ENCODE measurements around the gene FHAD1. TPM values are rescaled to one million over a fixed set of nuclear protein-coding genes. Genes with fewer than 3 reads are reported as not detected.

The FHAD1 gene
- total and polyA plus RNA-seq, 9 of the 15 experiments (the other 6 are each of a cell fraction or from before 2014, with no cell fraction given): 0.32 to 2.1 (median 1.5) TPM; not detected in 1

- TF ChIP-seq RBBP5 (IDR thresholded peaks at IDR 0.05; ENCODE audit: borderline replicate concordance, insufficient read depth, low read length, poor library complexity, severe bottlenecking) (no peak), ZFP30 (CRISPR knock-in tag; IDR thresholded peaks at IDR 0.05; ENCODE audit: borderline replicate concordance) (no peak), MTA2 (IDR thresholded peaks at IDR 0.05; ENCODE audit: low read depth) (no peak), ZNF354B (CRISPR knock-in tag; IDR thresholded peaks at IDR 0.05) (no peak), ZBTB8A (IDR thresholded peaks at IDR 0.05; ENCODE audit: partially characterized antibody) (no peak), FUS (optimal IDR thresholded peaks at IDR 0.05; ENCODE audit: low read depth, low read length) (no peak), ZHX1 (conservative IDR thresholded peaks at IDR 0.05; ENCODE audit: low read length) (no peak), TRIM24 (IDR thresholded peaks at IDR 0.05) (no peak), CEBPB (tag; IDR thresholded peaks at IDR 0.05) (no peak)
Measured at GRCh38 chr1:15442119-15442518, 195.1 kb downstream of the FHAD1 start (continued).

- peaks cover 7 to 19% of the 10 kb centered on the region in 2 experiments; a peak in 4 of 5 replicates for H3K4me1 ChIP-seq (replicated peaks in 1 of 2; ENCODE audit: control insufficient read depth in 2 of 2, insufficient read depth in 2 of 2, low read length in 2 of 2)
- no peak for DNase-seq (ENCODE audit: extremely low read depth in 1 of 4, low spot score in 3 of 4)
- TF ChIP-seq ZFP36 (IDR thresholded peaks at IDR 0.05; ENCODE audit: low read depth, low read length, partially characterized antibody) (peak; percentile 83), RBM25 (IDR thresholded peaks at IDR 0.05; ENCODE audit: low read depth, low read length, severe bottlenecking) (peak; percentile 85), ATF2 (CRISPR knock-in tag; IDR thresholded peaks at IDR 0.05) (no peak), MITF (IDR thresholded peaks at IDR 0.05) (no peak), TRIM24 (IDR thresholded peaks at IDR 0.05) (no peak), BCOR (IDR thresholded peaks at IDR 0.05) (peak; percentile 52; the same call in 1 of the 2 replicates), CHAMP1 (IDR thresholded peaks at IDR 0.05) (no peak)
Measured at GRCh38 chr1:15442759-15443158, 195.7 kb downstream of the FHAD1 start.

More at GRCh38 chr1:15442759-15443158, 195.7 kb downstream of the FHAD1 start:
- FAIRE-seq (no peak), ATAC-seq (no peak)
- H3K36me3 ChIP-seq (ENCODE audit: control insufficient read depth, insufficient read depth, low read length): no peaks in the 10 kb centered on the region
- no TSS peak for BruUV-seq (replicated peaks)
- H3K4me3 ChIP-seq: no peak overlapping the region
- in situ Hi-C loops (cut with MboI) (no loop called here), intact Hi-C loops (cut with micrococcal nuclease) (no loop called here)
- WGBS (ENCODE audit: insufficient coverage, low coverage, missing lambda C conversion rate): 50% methylated on average over 5 of the region's 5 CpGs
- no peaks in the 10 kb centered on the region for H4K20me1 ChIP-seq (replicated peaks; ENCODE audit: control insufficient read depth, insufficient read depth, low read length)
- ChIA-PET CTCF (ENCODE audit: low intra/inter-chr PET ratio) (no interaction called here), POLR2A (interaction anchor here (0.8 to 2.2 kb wide), 2 partner anchors 11 to 340 kb away, joined by 3 to 12 read pairs; no protein-coding TSS in a partner anchor)
- H3K79me2 ChIP-seq (ENCODE audit: control insufficient read depth, insufficient read depth, low read length): no peaks in the 10 kb centered on the region
- no peak overlapping the region for H3K9ac ChIP-seq (ENCODE audit: insufficient read depth in 1 of 2, low read depth in 2 of 2, low read length in 2 of 2)
- H3K9me3 ChIP-seq (replicated peaks; ENCODE audit: control insufficient read depth, insufficient read depth, low read depth, low read length): no peaks in the 10 kb centered on the region
- no peaks in the 10 kb centered on the region for H3K27me3 ChIP-seq (ENCODE audit: control insufficient read depth in 2 of 2, insufficient read depth in 2 of 2, low read length in 2 of 2)
- H2AFZ ChIP-seq (ENCODE audit: low read depth, low read length): no peak overlapping the region
- H3K9me1 ChIP-seq (ENCODE audit: control insufficient read depth, insufficient read depth, low read length): no peaks in the 10 kb centered on the region
- H3K4me2 ChIP-seq (ENCODE audit: insufficient read depth, low read length): no peak overlapping the region
- H3K27ac ChIP-seq (ENCODE audit: extremely low read depth, low read depth, low read length): no peak overlapping the region

Measured in K562 (cell line).